B cell (primary cell): ENCODE data around the gene WDHD1. TPM values are rescaled to one million over a fixed set of nuclear protein-coding genes. Genes with fewer than 3 reads are reported as not detected.
A peak's percentile ranks its signal among the peaks of the same experiment; 100 is the strongest.

Experiments
- ATAC-seq: fragments of 200-7000 bp; cut with Tn5 transposase; one replicate; pipeline ENCODE4 v1.10.0; 2021; ENCODE audit warnings: low read depth, mild to moderate bottlenecking, moderate number of reproducible peaks, moderate library complexity
- CTCF ChIA-PET: fragments of 350-600 bp; sonication (Branson Sonifier 250); formaldehyde crosslinking; loops from one replicate; lab custom pipeline; 2021; ENCODE audit warnings: antibody characterized with exemption, inconsistent platforms; lab: Charles Lee
- POLR2A ChIA-PET: fragments of 350-600 bp; sonication (Branson Sonifier 250); formaldehyde crosslinking; loops from one replicate; lab custom pipeline; 2021; ENCODE audit warnings: antibody characterized with exemption; lab: Charles Lee
- DNase-seq: peaks from one replicate; pipeline ENCODE4 v3.0.0; 2013
- H2AFZ ChIP-seq: 2 replicates; pipeline ENCODE4 v1.6.1; 2012; ENCODE audit warnings: mild to moderate bottlenecking, low read depth, low read length; ENCODE audit not compliant: insufficient read depth, poor library complexity, severe bottlenecking
- H3K27ac ChIP-seq, 2 donors: 1 replicate in 1 of 2; 2 replicates in 1 of 2; pipeline ENCODE4 v1.5.1; 2012 to 2013; ENCODE audit warnings: low read length in 2 of 2, mild to moderate bottlenecking in 2 of 2, moderate library complexity in 1 of 2
- H3K27me3 ChIP-seq, 4 experiments: fragments of 200-600 bp in 1 of 4; sonication (generic) in 1 of 4; replicated peaks in 1 of 4; 1 replicate in 2 of 4; 2 replicates in 2 of 4; pipeline versions ENCODE4 v1.6.1 to v1.7.0; 2013 to 2016; ENCODE audit warnings: low read length in 3 of 4, mild to moderate bottlenecking in 2 of 4, mixed read lengths in 1 of 4, moderate library complexity in 1 of 4; ENCODE audit not compliant: insufficient read depth in 4 of 4, control insufficient read depth in 3 of 4; ENCODE audit errors: control extremely low read depth in 1 of 4
- H3K36me3 ChIP-seq, 2 experiments: replicated peaks in 1 of 2; 1 replicate in 1 of 2; 2 replicates in 1 of 2; pipeline versions ENCODE4 v1.6.1 to v1.7.1; 2013; ENCODE audit warnings: low read length in 1 of 2; ENCODE audit not compliant: insufficient read depth in 2 of 2, control insufficient read depth in 1 of 2; ENCODE audit errors: control extremely low read depth in 1 of 2, extremely low read depth in 1 of 2
- H3K4me1 ChIP-seq, 2 donors: fragments of 200-600 bp in 1 of 2; sonication (generic) in 1 of 2; 1 replicate in 1 of 2; 2 replicates in 1 of 2; pipeline versions ENCODE4 v1.5.1 to v1.6.1; 2013 to 2017; ENCODE audit warnings: low read length in 2 of 2; ENCODE audit not compliant: control insufficient read depth in 2 of 2, insufficient read depth in 2 of 2
- H3K4me2 ChIP-seq: replicated peaks from 2 replicates; pipeline ENCODE3; 2012; ENCODE audit warnings: mild to moderate bottlenecking, low read depth, low read length; ENCODE audit not compliant: poor library complexity, severe bottlenecking
- H3K4me3 ChIP-seq, 5 experiments: fragments of 200-600 bp in 1 of 5; sonication (generic) in 1 of 5; 1 replicate in 3 of 5; 2 replicates in 2 of 5; pipeline versions ENCODE4 v1.5.1 to v1.7.0; 2011 to 2016; ENCODE audit warnings: low read length in 4 of 5, mild to moderate bottlenecking in 4 of 5, low read depth in 2 of 5, control low read depth in 1 of 5, moderate library complexity in 1 of 5; ENCODE audit not compliant: insufficient read depth in 1 of 5; ENCODE audit errors: control extremely low read depth in 1 of 5, extremely low read depth in 1 of 5
- H3K79me2 ChIP-seq: fragments of 200-600 bp; sonication (generic); one replicate; pipeline ENCODE4 v1.6.0; 2016; ENCODE audit warnings: low read length; ENCODE audit not compliant: control insufficient read depth, insufficient read depth
- H3K9ac ChIP-seq: fragments of 200-600 bp; sonication (generic); 2 replicates; pipeline ENCODE4 v1.6.1; 2017; ENCODE audit warnings: mild to moderate bottlenecking, low read length, moderate library complexity
- H3K9me3 ChIP-seq, 3 donors: one replicate each; pipeline versions ENCODE4 v1.6.1 to v1.7.1; 2013; ENCODE audit warnings: low read length in 2 of 3; ENCODE audit not compliant: control insufficient read depth in 2 of 3, insufficient read depth in 1 of 3; ENCODE audit errors: control extremely low read depth in 1 of 3
- H4K20me1 ChIP-seq: 2 replicates; pipeline ENCODE4 v1.6.0; 2012; ENCODE audit warnings: mild to moderate bottlenecking, low read length; ENCODE audit not compliant: insufficient read depth, control insufficient read depth, poor library complexity, severe bottlenecking
- H3K27ac Mint-ChIP-seq: one replicate; pipeline ENCODE4 v1.8.0; 2021; ENCODE audit warnings: mixed read lengths
- H3K27me3 Mint-ChIP-seq: one replicate; pipeline ENCODE4 v1.8.0; 2021; ENCODE audit warnings: mixed read lengths
- H3K4me1 Mint-ChIP-seq: one replicate; pipeline ENCODE4 v1.8.0; 2021; ENCODE audit warnings: mixed read lengths
- H3K4me3 Mint-ChIP-seq: one replicate; pipeline ENCODE4 v1.8.0; 2021; ENCODE audit warnings: mixed read lengths
- H3K9me3 Mint-ChIP-seq: one replicate; pipeline ENCODE4 v1.8.0; 2022; ENCODE audit warnings: mixed read lengths; ENCODE audit not compliant: insufficient read depth
- EZH2 ChIP-seq: IDR thresholded peaks from 2 replicates; pipeline ENCODE4 v1.6.1; 2012; ENCODE audit warnings: borderline replicate concordance, low read depth, mild to moderate bottlenecking, moderate library complexity, low read length; ENCODE audit not compliant: insufficient read depth, poor library complexity, severe bottlenecking
- WGBS: methylation state at CpG from one replicate; pipeline ENCODE4 v1.1.5; 2013; ENCODE audit warnings: missing lambda C conversion rate; ENCODE audit not compliant: insufficient coverage; 5-methylcytosine and 5-hydroxymethylcytosine counted together
- intact Hi-C: fragments of 100-400 bp; cut with micrococcal nuclease; formaldehyde crosslinking; loops from one replicate; pipeline ENCODE4 v1.10.0; 2022
- polyA plus RNA-seq: library from polyadenylated mRNA; depleted of rRNA; stranded (reverse); fragments of >200 nt; gene quantifications from 2 replicates; pipeline ENCODE4 v1.2.3, GENCODE V29; 2012
- total RNA-seq, 2 donors: library from RNA; stranded (reverse); fragments of 120-200 nt in 1 of 2; gene quantifications; 1 replicate in 1 of 2; 2 replicates in 1 of 2; pipeline versions ENCODE4 v1.2.3 to v1.2.4, GENCODE V29; 2013 to 2022
- TF ChIP-seq, protein P1 (sequence below): fragments of 200-600 bp; IDR thresholded peaks from one replicate; pipeline ENCODE4 v1.8.0; 2022; ENCODE audit warnings: antibody characterized with exemption, mild to moderate bottlenecking

The WDHD1 gene
- total and polyA plus RNA-seq, 2 donors (not counting 1 experiment from before 2014, with no cell fraction given), result 0.61 to 6.5 TPM

DNA sequence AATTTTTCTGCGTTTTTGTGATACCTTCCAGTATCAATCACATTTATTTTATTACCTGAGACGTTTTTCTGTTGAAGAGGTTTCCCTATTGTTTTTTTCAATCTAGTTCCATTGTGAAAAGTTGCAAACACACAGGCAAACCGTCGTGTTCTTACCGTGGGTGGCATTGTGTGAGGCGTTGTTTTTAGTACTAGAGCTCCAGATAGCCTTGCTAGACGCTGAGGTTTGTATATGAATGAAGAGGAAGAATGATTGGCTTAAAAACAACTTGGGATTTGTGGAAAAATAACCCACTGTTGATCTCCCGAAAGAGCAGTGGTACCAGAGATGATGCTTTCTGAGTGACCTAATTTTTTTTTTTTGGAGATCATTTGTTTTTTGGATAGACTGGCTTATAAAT is 1.2 kb upstream of the WDHD1 start:
- Mint-ChIP-seq H3K4me3 (peak overlapping the region; percentile 94), H3K27ac (peak overlapping the region; percentile 91), H3K4me1 (peaks cover 47% of the 10 kb centered on the region), H3K27me3 (no peaks in the 10 kb centered on the region), H3K9me3 (no peaks in the 10 kb centered on the region)
- Histone ChIP-seq H3K4me1 (peaks cover 18 to 30% of the 10 kb centered on the region in 2 donors), H3K27me3 (no peaks in the 10 kb centered on the region), H4K20me1 (no peaks in the 10 kb centered on the region), H3K4me2 (peak overlapping the region; percentile 91), H2AFZ (peak overlapping the region; percentile 97), H3K9ac (peak overlapping the region; percentile 90), H3K4me3 (peak overlapping the region; percentile 62 to 95 (median 90)), H3K27ac (peak overlapping the region in 1 of 2 donors; percentile 90), H3K9me3 (no peaks in the 10 kb centered on the region), H3K79me2 (peaks cover 70% of the 10 kb centered on the region), H3K36me3 (peaks cover 0 to 2% of the 10 kb centered on the region in 2 experiments)
- ATAC-seq, result no peak
- WGBS, result 9% methylated on average over 5 of the region's 8 CpGs
- no peak for DNase-seq
- TF ChIP-seq EZH2, result no peak
- TF ChIP-seq, protein P1, sequence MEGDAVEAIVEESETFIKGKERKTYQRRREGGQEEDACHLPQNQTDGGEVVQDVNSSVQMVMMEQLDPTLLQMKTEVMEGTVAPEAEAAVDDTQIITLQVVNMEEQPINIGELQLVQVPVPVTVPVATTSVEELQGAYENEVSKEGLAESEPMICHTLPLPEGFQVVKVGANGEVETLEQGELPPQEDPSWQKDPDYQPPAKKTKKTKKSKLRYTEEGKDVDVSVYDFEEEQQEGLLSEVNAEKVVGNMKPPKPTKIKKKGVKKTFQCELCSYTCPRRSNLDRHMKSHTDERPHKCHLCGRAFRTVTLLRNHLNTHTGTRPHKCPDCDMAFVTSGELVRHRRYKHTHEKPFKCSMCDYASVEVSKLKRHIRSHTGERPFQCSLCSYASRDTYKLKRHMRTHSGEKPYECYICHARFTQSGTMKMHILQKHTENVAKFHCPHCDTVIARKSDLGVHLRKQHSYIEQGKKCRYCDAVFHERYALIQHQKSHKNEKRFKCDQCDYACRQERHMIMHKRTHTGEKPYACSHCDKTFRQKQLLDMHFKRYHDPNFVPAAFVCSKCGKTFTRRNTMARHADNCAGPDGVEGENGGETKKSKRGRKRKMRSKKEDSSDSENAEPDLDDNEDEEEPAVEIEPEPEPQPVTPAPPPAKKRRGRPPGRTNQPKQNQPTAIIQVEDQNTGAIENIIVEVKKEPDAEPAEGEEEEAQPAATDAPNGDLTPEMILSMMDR, result no peak
- ChIA-PET POLR2A (interaction anchor here (0.7 kb wide), 1 partner anchor 254 kb away, joined by 5 read pairs; no protein-coding TSS in a partner anchor), CTCF (interaction anchor here (0.7 to 1.2 kb wide), 2 partner anchors 17 to 23 kb away, joined by 3 to 5 read pairs; partner anchors contain the start of gene MAPK1IP1L)
- intact Hi-C loops, result loop anchor here (5.0 kb wide), 1 partner anchor 1876 kb away; the partner anchor contains the start of gene DDHD1

DNA sequence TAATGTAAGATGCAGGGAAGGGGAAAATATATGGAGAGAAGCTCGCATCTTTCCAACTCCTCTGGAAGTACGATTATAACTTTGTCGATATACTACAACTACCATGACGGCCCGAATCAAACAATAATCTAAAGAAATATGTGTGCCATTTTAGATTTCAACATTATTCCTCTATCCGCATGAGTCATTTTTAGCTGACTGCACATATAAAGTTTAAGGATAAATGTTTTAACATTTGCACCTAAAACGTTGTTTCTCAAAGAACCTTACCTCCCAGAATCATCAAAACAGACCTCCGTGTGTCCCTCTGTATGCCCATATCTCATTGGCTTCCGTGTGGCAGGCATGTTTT is 482 bp downstream of the WDHD1 start:
- intact Hi-C loops, result loop anchor here (5.0 kb wide), 1 partner anchor 1874 kb away; the partner anchor contains the start of gene DDHD1
- DNase-seq (no peak), ATAC-seq (no peak)
- Mint-ChIP-seq H3K27me3 (no peaks in the 10 kb centered on the region), H3K4me1 (peaks cover 47% of the 10 kb centered on the region), H3K9me3 (no peaks in the 10 kb centered on the region), H3K4me3 (peak overlapping the region; percentile 94), H3K27ac (peak overlapping the region; percentile 91)
- Histone ChIP-seq H3K4me3 (peak overlapping the region; percentile 62 to 95 (median 90)), H3K79me2 (peaks cover 59% of the 10 kb centered on the region), H4K20me1 (no peaks in the 10 kb centered on the region), H3K4me1 (peaks cover 18 to 30% of the 10 kb centered on the region in 2 donors), H3K9ac (peak overlapping the region; percentile 90), H3K9me3 (no peaks in the 10 kb centered on the region), H2AFZ (peak overlapping the region; percentile 97), H3K27me3 (no peaks in the 10 kb centered on the region), H3K27ac (peak overlapping the region; percentile 78 to 90), H3K4me2 (peak overlapping the region; percentile 91), H3K36me3 (peaks cover 0 to 2% of the 10 kb centered on the region in 2 experiments)
- TF ChIP-seq, protein P1, result no peak
- TF ChIP-seq EZH2, result no peak
- WGBS, result no CpG with 5 or more reads among the region's 9 CpGs
- CTCF ChIA-PET, result interaction anchor here (0.7 to 2.1 kb wide), 7 partner anchors 11 to 62 kb away, joined by 3 to 20 read pairs (median 3); partner anchors contain the start of gene MAPK1IP1L
- POLR2A ChIA-PET, result interaction anchor here (0.6 to 1.2 kb wide), 3 partner anchors 25 to 165 kb away, joined by 3 to 5 read pairs (median 4); partner anchors contain the start of genes GCH1 and MAPK1IP1L
